Jurkat, Clone E6-1 (cell line): ENCODE data around the gene TNFRSF12A.

ENCODE experiments used
- DNase-seq: peaks from one replicate; pipeline ENCODE4 v3.0.0-alpha.2; 2011; ENCODE audit warnings: low read depth, low spot score
- H3K4me3 ChIP-seq: 2 replicates; pipeline ENCODE4 v1.5.1; 2011; ENCODE audit warnings: mild to moderate bottlenecking, low read length, control low read depth, moderate library complexity

TNFRSF12A gene

DNA sequence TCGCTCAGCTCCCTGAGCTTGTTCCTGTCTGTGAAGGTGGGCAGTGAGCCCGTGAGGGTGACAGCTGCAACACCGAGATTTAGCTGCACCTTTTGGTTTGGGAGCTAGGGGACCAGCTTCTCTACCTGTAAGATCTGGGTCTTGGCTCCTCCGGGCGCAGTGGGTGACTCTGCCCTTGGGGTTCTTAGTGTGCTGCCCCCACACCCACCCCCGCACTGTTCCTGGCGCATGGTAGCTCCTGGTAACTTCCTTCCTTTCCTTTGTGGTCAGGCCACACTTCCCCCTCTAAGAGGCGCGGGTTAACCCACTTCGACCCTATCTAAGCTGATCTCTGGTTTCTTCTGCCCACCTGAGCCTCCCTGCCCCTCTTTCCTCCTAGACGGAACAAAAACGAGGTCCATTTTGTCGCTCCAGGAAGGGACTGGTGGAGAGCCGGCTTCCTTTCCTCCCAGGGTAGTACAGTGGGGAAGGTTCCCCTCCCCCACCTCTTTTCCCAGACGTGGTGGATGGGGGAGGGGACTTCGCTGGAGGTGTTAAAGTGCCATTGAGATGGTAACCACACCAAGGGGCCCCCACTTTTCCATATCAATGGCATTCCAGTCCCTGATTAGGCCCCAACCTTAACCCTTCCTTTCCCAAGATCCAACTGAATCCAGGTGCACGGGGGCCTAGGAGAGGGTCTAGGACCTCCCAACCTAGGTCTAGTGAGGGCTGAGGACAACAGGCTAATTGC, 12.0 kb upstream of the TNFRSF12A start:
- H3K4me3 ChIP-seq: no peak overlapping the region
- DNase-seq: peak; percentile 48

DNA sequence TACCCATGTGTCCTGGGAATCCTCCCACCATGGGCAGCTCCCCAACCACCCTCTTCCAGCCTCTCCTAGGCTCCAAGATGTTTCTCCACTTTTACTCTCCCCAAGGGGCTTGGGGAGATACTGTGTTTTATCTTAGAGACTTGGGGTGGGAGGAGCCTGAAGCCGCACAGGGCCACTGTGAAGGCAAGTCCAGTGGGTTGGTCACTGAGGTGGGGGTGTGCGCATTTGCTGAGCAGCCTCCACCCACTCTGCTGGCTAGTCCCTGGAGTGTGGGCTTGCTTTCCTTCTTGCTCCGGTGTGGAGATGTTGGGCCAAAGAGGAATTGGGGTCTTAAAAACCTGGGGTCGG, 11.5 kb upstream of the TNFRSF12A start:
- no peak for DNase-seq
- no peak overlapping the region for H3K4me3 ChIP-seq

DNA sequence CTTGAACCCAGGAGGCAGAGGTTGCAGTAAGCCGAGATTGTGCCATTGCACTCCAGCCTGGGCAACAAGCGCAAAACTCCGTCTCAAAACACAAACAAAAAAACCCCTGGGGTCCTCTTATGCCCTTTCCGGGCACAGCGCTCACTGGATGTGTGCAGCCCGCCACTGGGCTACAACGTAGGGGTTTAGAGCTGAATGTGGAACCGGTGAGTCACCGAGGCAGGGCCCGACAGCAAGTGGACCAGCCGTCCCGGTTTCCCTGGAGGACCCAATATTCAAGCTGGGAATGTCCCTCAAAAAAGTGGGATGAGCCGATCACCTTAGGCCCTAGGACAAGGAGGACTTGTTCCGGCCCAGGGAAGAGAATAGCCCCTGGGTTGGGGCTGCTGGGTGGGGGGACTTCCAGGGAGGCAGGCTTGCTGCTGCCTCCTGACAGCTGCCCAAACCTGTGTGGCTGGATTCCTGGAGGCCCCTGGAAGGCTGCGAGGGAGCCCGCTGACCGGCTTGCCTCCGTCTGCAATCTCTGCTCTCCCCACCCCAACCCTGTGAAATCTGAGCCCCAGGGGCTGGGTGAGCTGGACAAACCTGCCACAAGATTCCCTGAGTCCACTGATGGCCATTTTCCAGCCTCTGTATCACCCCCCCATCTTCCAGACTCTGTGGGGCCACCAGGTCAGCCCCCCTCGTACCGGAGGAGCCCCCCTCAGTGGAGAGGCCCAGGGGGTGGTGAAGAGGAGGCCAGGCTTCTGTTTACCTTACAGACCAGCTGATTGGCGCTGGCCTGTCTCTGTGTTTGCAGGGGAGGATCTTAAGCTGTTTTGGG, 10.4 kb upstream of the TNFRSF12A start:
- no peak for DNase-seq
- no peak overlapping the region for H3K4me3 ChIP-seq

DNA sequence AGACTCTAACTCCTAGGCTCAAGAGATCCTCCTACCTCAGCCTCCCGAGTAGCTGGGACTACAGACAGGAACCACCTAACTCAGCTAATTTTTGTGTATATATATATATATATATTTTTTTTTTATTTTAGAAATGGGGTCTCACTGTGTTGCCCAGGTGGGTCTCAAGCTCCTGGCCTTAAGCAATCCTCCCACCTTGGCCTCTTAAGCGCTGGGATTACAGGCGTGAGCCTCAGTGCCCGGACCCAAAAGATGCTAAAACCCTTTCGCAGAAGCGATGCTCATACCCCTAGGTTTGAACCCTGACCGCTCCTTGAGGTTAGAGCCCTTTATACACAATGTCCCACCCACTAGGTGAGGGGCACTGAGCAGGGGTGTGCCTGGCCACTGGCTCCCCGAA, 9.7 kb upstream of the TNFRSF12A start:
- H3K4me3 ChIP-seq: no peak overlapping the region
- DNase-seq: no peak

DNA sequence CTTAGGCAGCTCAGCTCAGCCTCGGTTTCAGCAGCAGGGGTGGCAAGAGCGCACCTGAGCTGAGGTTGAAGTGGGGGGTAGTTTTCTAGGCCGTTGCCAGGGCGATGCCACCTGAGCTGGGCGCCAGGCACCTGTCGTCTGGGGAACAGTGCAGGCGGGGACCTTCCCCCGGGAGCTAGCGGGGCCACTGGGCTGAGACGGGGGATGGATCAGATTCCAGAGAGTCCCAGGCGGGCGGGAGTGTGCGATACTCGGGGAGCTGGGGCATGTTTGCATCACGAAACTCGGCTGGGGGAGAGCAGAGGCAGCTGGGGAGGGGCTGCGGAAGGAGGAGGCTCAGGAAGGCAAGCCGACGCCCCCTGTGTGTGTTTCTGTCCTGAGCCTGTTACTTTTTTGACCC, 7.9 kb upstream of the TNFRSF12A start:
- DNase-seq: no peak
- H3K4me3 ChIP-seq: no peak overlapping the region

DNA sequence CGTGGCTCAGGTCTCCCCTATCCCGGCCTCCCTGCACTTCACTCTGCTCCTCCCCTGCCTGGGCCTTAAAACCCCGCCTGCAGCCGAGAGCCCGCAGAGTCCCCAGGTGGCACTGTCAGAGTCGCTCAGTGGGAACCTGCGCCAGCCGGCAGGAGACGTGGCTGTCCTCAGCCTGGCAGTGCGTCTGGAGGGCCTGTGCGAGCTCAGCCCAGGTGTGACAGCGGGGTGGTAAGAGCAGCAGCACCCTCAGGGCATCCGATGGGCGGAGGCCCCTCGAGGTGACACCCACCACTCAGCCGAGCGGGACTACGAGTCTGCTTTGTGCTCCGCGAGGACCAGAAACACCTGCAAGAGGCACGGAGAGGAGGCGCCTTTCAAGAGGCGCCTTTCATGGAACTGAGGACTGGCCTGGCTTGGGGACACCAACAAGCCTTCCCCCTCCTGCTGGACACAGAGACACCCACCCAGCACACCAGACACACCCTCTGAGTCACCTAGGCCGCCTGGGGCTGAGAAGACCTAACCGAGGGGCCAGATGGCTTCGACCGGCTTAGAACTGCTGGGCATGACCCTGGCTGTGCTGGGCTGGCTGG, 7.2 kb upstream of the TNFRSF12A start, which contains the start of gene CLDN9:
TSS of gene CLDN9 (plus strand) at position 96 of the 593 bp plus-strand sequence. CDS start at position 536, 440 bp downstream.
- H3K4me3 ChIP-seq: no peak within 1 kb of the TSS
- no peak for DNase-seq

DNA sequence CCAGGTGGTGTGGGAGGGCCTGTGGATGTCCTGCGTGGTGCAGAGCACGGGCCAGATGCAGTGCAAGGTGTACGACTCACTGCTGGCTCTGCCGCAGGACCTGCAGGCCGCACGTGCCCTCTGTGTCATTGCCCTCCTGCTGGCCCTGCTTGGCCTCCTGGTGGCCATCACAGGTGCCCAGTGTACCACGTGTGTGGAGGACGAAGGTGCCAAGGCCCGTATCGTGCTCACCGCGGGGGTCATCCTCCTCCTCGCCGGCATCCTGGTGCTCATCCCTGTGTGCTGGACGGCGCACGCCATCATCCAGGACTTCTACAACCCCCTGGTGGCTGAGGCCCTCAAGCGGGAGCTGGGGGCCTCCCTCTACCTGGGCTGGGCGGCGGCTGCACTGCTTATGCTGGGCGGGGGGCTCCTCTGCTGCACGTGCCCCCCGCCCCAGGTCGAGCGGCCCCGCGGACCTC, 6.6 kb upstream of the TNFRSF12A start:
- no peak for DNase-seq
- no peak overlapping the region for H3K4me3 ChIP-seq

DNA sequence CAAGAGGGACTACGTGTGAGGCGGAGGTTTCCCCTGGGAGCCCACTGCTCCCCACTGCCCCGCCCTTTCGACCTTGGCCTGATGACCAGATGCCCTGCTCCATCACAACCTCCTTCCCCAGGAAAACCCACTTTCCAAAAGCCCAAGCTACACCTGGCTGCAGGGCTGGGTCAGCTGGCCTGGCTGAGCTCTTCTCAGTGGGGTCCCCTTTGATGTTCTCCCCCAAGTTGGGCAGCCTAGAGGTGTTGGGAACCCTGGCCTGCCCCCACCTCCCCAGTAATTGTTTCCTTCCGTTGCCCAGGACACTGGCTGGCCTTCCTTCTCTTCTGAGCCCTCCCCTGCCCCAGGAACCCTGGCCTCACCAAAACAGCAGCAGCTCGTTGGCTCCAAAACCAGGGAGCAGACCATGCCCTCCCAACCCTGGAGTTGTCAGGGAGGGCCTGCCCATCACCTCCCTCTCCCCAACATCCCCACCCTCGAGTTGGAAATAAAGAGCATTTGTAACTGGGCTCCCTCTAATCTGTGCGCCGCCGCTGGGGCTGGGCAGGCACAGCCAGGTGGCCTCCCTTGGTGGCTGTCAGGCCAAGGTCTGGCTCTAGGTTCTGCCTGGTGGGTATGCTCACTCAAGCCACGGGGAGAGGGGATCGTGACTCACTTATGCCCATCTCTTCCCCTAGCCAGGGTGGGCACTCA, 6.0 kb upstream of the TNFRSF12A start:
- H3K4me3 ChIP-seq: no peak overlapping the region
- no peak for DNase-seq

DNA sequence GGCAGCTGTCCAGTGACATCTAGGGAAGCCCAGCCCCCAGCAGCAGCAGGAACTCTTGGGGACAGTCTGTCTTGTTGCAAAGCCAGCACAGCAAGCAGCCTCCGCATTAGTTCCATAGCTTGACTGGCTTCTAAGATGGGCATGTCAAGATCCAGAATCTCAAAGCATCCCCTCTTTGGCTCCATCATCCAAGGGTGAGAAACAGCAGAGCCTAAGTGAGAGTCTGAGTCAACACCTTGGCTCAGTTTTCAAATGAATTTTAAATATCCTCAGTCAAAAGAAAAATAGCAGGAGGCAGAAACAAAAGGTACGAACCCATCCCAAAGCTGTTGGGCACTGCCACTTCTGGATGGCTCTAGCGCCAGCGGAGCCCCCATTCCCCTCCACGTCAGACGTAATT, 5.2 kb upstream of the TNFRSF12A start:
- H3K4me3 ChIP-seq: no peak overlapping the region
- DNase-seq: no peak

DNA sequence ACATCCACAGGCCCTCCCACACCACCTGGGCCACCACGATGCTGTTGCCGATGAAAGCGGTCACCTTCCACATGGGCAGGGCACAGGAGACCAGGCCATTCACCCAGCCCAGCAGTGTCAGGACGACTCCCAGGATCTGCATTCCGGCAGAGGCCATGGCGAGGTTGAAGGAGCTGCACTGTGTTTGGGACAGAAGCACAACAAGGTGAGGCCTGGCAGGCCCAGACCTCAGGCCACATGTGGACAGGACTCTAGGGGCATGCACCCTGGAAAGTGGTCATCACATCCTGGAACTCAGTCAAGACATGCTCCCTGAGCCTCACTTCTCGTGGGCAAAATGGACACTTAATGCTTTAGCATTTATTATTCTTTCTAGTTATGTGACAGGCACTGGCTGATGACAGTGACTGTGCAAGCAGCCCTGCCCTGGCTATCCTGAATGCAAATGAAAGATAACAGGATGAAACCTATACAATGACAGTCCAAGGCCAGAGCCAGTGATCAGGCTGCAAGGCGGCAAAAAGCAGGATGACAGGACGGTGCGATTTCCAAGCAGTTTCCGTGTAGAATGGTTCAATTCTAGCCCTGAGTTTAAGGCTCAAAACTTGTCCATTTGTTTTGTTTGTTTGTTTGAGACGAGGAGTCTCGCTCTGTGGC, 4.2 kb upstream of the TNFRSF12A start:
- no peak for DNase-seq
- no peak overlapping the region for H3K4me3 ChIP-seq

DNA sequence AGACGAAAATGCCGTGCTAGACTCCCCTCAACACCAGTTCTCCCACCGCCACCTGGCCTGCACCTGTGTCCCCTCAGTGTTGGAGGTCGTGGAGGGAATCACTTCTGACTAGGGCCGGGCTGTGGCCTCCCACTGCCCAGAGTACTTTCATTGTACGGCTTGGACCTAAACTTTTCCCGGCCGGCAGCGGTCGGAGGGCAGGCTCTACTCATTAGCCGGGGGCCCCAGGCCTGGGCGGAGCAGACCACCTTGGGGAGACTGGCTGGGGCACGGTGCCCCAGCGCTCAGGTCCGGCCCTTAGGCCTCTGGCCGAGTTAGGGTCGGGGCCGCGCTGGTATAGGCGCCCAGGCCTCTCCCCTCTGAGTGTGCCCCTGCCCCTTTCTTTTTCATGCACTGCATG, 2.8 kb upstream of the TNFRSF12A start:
- DNase-seq: no peak
- H3K4me3 ChIP-seq: no peak overlapping the region

DNA sequence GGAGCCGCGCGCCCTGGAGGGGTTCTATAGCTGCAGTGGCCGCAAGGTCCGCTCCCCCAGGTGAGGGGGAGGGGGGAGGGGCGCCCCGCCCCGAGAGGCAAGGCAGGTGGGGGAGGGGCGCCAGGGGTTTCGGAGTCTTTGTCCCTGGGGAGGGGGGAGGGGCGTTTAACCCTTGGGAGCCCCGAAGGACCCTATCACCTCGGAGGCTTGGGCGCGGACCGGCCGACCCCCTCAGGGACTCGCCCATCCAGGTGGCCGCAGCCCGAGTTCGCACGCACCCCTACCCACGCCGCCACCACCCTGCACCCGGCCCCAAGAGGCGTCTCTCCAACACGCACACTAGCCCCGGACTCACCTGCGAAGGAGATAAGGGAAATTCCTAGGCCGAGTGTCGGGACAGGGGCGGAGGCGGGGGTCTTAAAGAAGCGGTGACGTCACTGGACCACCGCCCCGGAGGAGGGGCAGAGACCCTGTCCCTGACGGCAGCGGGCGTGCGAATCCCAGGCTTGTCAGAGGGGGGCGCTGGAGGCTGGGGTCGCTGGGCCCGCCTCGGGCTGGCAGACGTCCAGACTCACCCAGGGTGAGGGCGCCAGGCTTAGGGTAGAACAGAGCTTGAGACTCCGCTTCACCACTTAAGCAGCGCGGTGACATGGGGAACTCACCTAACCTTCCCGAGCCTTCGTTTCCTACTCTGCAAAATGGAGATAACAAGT, 2.2 kb upstream of the TNFRSF12A start, which contains the start of gene CLDN6:
TSS of gene CLDN6 (minus strand) at position 390 of the 713 bp plus-strand sequence. CDS start 2,162 bp downstream, outside the sequence.
- no peak within 1 kb of the TSS for H3K4me3 ChIP-seq
- no peak for DNase-seq

DNA sequence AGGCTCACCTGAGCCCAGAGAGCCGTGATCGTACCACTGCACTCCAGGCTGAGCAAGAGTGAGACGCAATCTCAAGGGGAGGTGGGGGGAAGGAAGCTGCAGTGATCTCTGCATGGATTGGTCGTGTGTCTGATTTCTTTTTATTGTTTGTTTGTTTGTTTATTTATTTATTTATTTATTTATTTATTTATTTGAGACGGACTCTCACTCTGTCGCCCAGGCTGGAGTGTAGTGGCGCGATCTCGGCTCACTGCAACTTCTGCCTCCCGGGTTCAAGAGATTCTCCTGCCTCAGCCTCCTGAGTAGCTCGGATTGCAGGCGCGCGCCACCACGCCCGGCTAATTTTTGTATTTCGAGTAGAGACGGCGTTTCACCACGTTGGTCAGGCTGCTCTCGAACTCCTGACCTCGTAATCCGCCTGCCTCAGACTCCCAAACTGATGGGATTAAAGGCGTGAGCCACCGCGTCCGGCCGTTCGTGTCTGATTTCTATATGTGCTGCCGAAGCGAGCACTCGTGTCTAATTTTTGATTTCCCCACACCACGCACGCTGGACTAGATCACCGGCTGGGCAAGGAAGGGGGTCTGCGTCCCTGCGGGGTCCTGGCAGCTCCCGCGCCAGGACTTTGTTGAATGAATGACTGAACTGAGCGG, 448 bp upstream of the TNFRSF12A start:
- DNase-seq: no peak
- peak overlapping the region; percentile 63 for H3K4me3 ChIP-seq

DNA sequence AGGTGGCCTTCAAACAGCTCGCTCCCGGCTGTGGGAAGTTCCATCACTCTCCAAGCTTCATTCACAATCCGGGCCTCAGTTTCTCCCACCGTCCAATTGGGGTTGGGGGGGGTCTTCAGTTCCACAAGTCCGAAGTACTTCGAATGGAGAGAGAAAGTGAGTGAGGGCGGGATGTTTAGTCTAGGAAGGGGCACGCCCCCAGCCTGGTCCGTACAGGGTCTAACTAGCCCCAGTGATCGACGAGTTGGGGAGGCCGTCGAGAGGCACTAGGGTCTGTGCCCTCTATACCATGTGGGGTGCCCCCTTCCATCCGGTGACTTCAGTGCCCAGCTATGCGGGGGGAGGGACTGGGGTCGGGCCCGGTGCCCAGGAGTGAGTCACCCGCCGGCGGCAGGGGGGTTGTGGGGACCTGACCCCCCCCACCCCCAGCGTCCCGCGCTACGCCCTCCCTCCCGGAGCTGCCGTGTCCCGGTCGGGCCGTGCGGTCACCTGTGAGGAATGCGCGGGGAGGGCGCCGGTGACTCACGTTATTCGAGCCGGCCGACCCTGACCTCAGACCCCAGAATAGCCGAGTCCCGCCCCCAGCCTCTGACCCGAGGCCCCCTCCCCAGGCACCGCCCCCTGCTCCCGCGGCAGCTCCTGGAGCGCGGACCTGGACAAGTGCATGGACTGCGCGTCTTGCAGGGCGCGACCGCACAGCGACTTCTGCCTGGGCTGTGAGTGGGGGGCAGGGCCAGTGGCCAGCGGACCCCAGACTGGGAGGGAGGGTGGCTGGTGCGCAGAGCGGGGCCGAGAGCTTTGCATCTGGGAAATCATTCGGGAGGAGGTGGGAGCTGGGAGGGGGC, 658 bp downstream of the TNFRSF12A start:
- H3K4me3 ChIP-seq: peak overlapping the region; percentile 63
- DNase-seq: no peak

DNA sequence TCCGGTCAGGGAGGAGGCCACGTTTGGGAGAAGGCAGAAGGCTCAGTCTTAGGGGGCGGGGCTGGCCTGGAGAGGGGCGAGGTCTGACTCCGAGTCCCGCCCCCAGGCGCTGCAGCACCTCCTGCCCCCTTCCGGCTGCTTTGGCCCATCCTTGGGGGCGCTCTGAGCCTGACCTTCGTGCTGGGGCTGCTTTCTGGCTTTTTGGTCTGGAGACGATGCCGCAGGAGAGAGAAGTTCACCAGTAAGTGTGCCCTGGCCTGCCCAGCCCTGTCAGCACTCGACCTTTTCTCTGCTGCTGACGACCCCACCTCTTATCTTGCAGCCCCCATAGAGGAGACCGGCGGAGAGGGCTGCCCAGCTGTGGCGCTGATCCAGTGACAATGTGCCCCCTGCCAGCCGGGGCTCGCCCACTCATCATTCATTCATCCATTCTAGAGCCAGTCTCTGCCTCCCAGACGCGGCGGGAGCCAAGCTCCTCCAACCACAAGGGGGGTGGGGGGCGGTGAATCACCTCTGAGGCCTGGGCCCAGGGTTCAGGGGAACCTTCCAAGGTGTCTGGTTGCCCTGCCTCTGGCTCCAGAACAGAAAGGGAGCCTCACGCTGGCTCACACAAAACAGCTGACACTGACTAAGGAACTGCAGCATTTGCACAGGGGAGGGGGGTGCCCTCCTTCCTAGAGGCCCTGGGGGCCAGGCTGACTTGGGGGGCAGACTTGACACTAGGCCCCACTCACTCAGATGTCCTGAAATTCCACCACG, 1.5 kb downstream of the TNFRSF12A start:
- DNase-seq: no peak
- no peak overlapping the region for H3K4me3 ChIP-seq

DNA sequence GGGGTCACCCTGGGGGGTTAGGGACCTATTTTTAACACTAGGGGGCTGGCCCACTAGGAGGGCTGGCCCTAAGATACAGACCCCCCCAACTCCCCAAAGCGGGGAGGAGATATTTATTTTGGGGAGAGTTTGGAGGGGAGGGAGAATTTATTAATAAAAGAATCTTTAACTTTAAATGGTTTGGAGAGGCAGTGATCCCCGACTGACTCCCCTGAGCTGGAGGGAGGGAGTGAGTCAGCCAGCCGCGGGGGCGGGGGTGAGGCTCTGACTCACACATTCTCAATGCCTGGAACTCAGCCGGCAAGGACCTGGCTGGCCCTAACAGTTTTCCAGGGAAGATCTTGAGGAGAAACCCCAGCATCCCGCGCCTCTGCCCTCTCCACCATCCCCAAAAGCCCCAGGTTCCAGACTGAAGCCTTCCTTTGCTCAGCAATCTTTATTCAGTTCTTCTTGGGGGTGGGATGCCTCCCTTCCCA, 2.1 kb downstream of the TNFRSF12A start:
- no peak overlapping the region for H3K4me3 ChIP-seq
- no peak for DNase-seq
